WERI-Rb-1 (cell line): ENCODE measurements around the gene SSBP2.

Source experiments
- DNase-seq: peaks from one replicate; pipeline ENCODE4 v3.0.0-alpha.2; 2020
- H3K27ac ChIP-seq: fragments of 250-450 bp; sonication (Bioruptor Pico); 2 replicates; pipeline ENCODE4 v1.5.1; 2020; ENCODE audit warnings: mild to moderate bottlenecking, moderate library complexity
- H3K27me3 ChIP-seq: fragments of 250-450 bp; sonication (Bioruptor Pico); 2 replicates; pipeline ENCODE4 v1.5.1; 2021; ENCODE audit warnings: mild to moderate bottlenecking, low read depth, moderate library complexity; ENCODE audit not compliant: insufficient read depth, severe bottlenecking
- H3K36me3 ChIP-seq: fragments of 250-450 bp; sonication (Bioruptor Pico); 2 replicates; pipeline ENCODE4 v1.5.1; 2020; ENCODE audit warnings: mild to moderate bottlenecking, moderate library complexity
- H3K4me3 ChIP-seq: 2 replicates; pipeline ENCODE4 v1.5.1; 2011; ENCODE audit warnings: low read depth, mild to moderate bottlenecking, control low read depth, low read length
- H3K9me3 ChIP-seq: fragments of 250-450 bp; sonication (Bioruptor Pico); 2 replicates; pipeline ENCODE4 v1.5.1; 2021; ENCODE audit warnings: mild to moderate bottlenecking, moderate library complexity; ENCODE audit not compliant: severe bottlenecking
- TF ChIP-seq, protein P1 (sequence below): IDR thresholded peaks from 2 replicates; pipeline ENCODE4 v1.5.1; 2011; ENCODE audit warnings: low read depth, mild to moderate bottlenecking, control low read depth, inconsistent platforms, low read length

SSBP2 gene

DNA sequence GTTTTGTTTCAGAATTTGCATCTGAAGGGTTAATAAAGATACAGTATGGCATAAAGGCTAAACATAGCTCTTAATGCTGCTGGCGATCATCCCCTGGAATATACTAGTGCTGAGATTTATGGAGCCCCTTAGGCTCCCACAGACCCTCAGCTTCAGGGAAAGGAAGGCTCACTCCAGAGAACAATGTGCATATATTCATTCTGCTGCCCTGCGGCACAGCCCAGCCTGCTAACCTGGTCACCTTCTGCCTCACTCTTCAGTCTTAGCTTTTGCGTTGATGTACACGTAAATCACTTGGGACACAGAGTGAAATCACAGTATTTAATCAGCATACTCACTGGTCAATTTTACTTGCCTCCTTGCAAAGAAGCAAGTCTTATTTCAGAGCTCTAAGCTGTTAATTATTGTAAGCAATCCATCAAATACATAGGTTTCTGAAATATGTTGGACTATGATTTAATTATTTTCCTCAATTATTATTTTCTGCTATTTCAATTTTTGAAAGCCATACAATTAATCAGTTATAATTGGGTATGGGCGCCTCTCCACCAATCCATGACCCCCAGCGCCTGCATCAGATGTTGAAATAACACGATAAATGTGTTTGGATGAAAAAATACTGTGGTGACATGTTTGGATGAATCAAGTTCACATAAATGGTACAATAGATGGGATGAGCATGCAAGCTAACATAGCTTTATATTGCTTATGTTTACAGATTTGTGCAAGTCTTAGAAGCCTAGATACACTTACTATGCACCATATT, 345.6 kb downstream of the SSBP2 start:
- DNase-seq = no peak
- Histone ChIP-seq H3K27ac (no peak overlapping the region), H3K4me3 (no peak overlapping the region), H3K27me3 (no peaks in the 10 kb centered on the region), H3K9me3 (no peaks in the 10 kb centered on the region), H3K36me3 (no peaks in the 10 kb centered on the region)
- TF ChIP-seq, protein P1, sequence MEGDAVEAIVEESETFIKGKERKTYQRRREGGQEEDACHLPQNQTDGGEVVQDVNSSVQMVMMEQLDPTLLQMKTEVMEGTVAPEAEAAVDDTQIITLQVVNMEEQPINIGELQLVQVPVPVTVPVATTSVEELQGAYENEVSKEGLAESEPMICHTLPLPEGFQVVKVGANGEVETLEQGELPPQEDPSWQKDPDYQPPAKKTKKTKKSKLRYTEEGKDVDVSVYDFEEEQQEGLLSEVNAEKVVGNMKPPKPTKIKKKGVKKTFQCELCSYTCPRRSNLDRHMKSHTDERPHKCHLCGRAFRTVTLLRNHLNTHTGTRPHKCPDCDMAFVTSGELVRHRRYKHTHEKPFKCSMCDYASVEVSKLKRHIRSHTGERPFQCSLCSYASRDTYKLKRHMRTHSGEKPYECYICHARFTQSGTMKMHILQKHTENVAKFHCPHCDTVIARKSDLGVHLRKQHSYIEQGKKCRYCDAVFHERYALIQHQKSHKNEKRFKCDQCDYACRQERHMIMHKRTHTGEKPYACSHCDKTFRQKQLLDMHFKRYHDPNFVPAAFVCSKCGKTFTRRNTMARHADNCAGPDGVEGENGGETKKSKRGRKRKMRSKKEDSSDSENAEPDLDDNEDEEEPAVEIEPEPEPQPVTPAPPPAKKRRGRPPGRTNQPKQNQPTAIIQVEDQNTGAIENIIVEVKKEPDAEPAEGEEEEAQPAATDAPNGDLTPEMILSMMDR = no peak

- H3K27ac ChIP-seq = no peak overlapping the region
- no peaks in the 10 kb centered on the region for H3K36me3 ChIP-seq
- no peaks in the 10 kb centered on the region for H3K27me3 ChIP-seq
- TF ChIP-seq, protein P1 = no peak
- H3K9me3 ChIP-seq = no peaks in the 10 kb centered on the region
- DNase-seq = no peak
- H3K4me3 ChIP-seq = no peak overlapping the region
Observed at GRCh38 chr5:81402192-81402930, 348.5 kb downstream of the SSBP2 start.

- H3K27me3 ChIP-seq = no peaks in the 10 kb centered on the region
- no peaks in the 10 kb centered on the region for H3K9me3 ChIP-seq
- H3K4me3 ChIP-seq = no peak overlapping the region
- no peaks in the 10 kb centered on the region for H3K36me3 ChIP-seq
- H3K27ac ChIP-seq = no peak overlapping the region
- TF ChIP-seq, protein P1 = no peak
- DNase-seq = no peak
Observed at GRCh38 chr5:81401266-81401665, 349.6 kb downstream of the SSBP2 start.

DNA sequence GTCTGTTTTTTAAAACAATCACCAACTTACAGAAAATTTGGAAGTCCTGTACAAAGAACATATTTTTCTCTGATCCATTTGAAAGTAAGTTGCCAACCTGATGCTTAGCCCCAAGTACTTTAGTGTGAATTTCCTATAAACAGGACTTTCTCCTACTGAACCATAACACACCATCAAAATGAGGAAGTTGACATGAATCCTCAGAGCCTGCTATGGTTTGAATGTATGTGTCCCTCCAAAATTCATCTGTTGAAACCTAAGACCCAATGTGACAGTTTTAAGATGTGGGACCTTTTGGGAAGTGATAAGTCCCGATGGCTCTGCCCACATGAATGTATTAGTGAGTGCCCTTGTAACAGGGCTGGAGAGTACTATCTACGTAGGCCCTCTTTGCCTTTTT, 350.5 kb downstream of the SSBP2 start:
- TF ChIP-seq, protein P1 = no peak
- no peaks in the 10 kb centered on the region for H3K9me3 ChIP-seq
- DNase-seq = no peak
- H3K4me3 ChIP-seq = no peak overlapping the region
- H3K36me3 ChIP-seq = no peaks in the 10 kb centered on the region
- no peak overlapping the region for H3K27ac ChIP-seq
- H3K27me3 ChIP-seq = no peaks in the 10 kb centered on the region

- Histone ChIP-seq H3K9me3 (no peaks in the 10 kb centered on the region), H3K36me3 (no peaks in the 10 kb centered on the region), H3K27me3 (no peaks in the 10 kb centered on the region), H3K27ac (no peak overlapping the region), H3K4me3 (no peak overlapping the region)
- no peak for DNase-seq
- TF ChIP-seq, protein P1 = no peak
Observed at GRCh38 chr5:81398741-81399140, 352.2 kb downstream of the SSBP2 start.
